GM21529 (cell line): ENCODE results near the gene CENPQ.

ENCODE experiments used
- ATAC-seq: cut with Tn5 transposase; IDR thresholded peaks from one replicate; pipeline ENCODE4 v1.9.1; 2021; ENCODE audit not compliant: unreplicated experiment

The CENPQ gene

DNA sequence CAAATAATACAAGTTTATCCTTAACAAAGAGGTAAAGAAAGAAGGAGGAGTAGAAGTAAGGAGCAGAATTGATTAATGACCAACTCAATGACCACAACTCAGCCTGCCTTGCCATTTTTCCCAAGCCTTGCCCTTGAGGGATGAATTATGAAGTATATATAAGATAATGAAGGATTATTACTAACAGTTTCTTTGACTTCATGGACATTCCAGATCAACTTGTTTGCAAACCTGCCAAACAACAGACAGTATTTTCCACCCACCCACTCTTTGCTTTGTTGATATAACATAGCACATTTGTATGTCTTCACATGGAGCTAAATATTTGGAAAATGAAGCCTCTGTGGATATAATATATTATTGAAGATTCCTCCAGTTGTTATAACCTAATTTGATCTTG is 77.4 kb downstream of the CENPQ start:
- no peak for ATAC-seq

DNA sequence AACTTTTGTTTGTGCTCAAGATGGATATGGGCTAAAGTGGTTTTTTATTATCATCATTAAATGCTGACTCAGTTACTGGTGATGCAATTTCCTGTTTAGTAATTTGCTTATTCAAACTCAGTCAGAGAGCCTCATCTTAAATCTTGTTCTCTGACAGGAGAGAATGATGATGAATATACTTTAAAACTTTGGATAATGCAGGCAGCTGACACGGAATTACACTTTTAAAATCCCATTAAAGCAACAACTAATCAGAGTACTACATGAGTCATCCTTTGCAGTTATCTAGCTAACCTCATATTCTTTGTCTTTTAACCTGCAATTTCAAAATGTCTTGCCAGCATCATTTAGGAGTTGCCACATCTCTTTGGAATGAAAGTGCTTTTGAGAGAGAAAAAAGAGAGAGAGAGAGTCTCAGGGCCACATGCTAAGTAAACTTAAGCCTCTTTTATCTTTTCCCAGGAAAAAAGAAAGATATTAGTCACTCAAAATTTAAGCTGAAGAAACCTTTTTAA is 78.1 kb downstream of the CENPQ start:
- no peak for ATAC-seq

DNA sequence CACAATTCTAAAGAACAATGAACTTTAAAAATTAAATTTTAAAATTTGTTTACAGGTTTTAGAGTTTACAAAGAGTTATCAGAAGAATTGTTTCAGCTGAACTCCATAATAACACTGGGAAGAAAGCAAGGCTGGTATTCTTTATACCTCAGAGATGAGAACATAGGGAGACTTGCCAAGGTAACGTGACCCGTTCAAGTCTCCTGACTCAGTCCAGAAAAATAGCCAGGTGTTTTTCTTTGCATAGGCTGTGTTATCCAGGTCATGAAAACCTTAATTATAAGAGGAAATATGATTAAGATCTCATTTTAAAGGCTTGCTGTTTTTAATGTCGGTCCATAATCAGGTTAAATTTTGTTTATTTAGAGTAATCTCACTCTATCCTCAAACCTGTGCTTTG is 78.8 kb downstream of the CENPQ start:
- ATAC-seq: no peak
